Measurements from ENCODE around the gene MRPL37. TPM values are rescaled to one million over a fixed set of nuclear protein-coding genes. Genes with fewer than 3 reads are reported as not detected.
A peak's percentile ranks its signal among the peaks of the same experiment; 100 is the strongest.

Gene MRPL37
- total RNA-seq, 1 donor from 2014 or later = 60.4 TPM

DNA sequence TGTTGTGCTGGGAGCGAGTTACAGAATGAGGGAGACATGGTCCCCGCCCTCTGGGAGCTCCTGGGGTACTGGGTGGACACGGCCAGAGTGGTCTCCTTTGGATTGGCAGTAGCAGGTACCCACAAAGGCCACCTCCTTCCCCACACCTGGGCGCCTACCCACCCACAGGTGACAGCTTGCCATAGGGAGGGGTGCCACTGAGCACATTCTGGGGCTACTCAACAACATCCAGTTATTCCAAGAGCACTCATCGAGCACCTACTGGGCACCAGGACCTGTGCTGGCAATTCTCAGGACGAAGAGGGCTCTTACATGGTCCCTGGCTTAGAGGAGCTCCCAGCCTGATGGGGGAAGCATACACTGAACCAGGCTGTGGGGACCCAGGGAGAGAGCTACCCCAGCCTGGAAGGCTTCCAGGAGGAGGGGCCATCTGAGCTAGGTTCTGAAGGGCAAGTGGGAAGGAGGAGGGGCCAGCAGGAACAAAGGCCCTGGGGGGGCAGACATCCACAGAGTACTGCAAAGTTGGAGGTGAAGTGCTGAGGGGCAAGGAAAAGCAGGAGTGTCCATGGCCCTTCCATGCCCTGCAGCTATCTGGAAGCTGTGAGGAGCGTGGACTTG lies 22.0 kb downstream of the MRPL37 start:
- Histone ChIP-seq H3K79me2 (ENCODE audit: low read depth) (no peaks in the 10 kb centered on the region), H2AFZ (replicated peaks) (no peak overlapping the region), H3K4me2 (no peak overlapping the region), H3K27ac (no peak overlapping the region), H3K4me1 (no peaks in the 10 kb centered on the region), H3K4me3 (no peak overlapping the region), H4K20me1 (ENCODE audit: low read depth) (peaks cover 32% of the 10 kb centered on the region), H3K9me3 (ENCODE audit: low read depth) (no peaks in the 10 kb centered on the region), H3F3A (ENCODE audit: low read depth) (peaks cover 10% of the 10 kb centered on the region), H3K36me3 (no peaks in the 10 kb centered on the region), H3K9ac (no peak overlapping the region), H3K27me3 (no peaks in the 10 kb centered on the region)
- Mint-ChIP-seq H3K4me3 (no peak overlapping the region), H3K36me3 (peaks cover 33% of the 10 kb centered on the region), H3K4me1 (peaks cover 46% of the 10 kb centered on the region), H3K27ac (peak overlapping the region; percentile 51), H3K27me3 (ENCODE audit: insufficient read depth, low read depth) (peaks cover 5% of the 10 kb centered on the region), H3K9me3 (no peaks in the 10 kb centered on the region)
- no peak for DNase-seq (ENCODE audit: low spot score)
- no peak for TF ChIP-seq EZH2 (IDR thresholded peaks at IDR 0.05)

DNA sequence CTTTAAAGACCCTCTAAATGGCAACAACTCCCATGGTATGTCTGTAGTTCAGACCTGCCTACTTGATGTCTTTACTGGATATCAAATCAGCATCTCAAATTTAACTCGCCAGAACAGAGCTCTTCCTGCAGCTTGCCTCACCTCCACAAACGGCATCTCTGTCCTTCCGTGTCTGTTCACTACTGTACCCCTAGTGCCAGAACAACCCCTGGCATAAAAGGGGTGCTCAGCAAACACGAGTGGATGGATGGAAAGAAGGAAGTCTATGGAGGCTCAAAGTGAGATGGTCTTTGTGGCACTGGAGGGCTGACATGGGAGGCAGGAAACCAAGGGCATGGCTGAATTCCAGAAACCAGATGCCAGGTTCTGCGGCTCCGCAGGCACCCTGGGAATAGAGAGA lies 22.7 kb downstream of the MRPL37 start:
- Mint-ChIP-seq H3K4me3 (no peak overlapping the region), H3K9me3 (no peaks in the 10 kb centered on the region), H3K4me1 (peaks cover 52% of the 10 kb centered on the region), H3K36me3 (peaks cover 29% of the 10 kb centered on the region), H3K27ac (peak overlapping the region; percentile 10), H3K27me3 (ENCODE audit: insufficient read depth, low read depth) (peaks cover 5% of the 10 kb centered on the region)
- Histone ChIP-seq H3K4me3 (no peak overlapping the region), H3K9ac (no peak overlapping the region), H4K20me1 (ENCODE audit: low read depth) (peaks cover 36% of the 10 kb centered on the region), H3F3A (ENCODE audit: low read depth) (peaks cover 10% of the 10 kb centered on the region), H2AFZ (replicated peaks) (no peak overlapping the region), H3K79me2 (ENCODE audit: low read depth) (no peaks in the 10 kb centered on the region), H3K36me3 (no peaks in the 10 kb centered on the region), H3K9me3 (ENCODE audit: low read depth) (no peaks in the 10 kb centered on the region), H3K4me1 (no peaks in the 10 kb centered on the region), H3K27me3 (no peaks in the 10 kb centered on the region), H3K27ac (no peak overlapping the region), H3K4me2 (no peak overlapping the region)
- no peak for DNase-seq (ENCODE audit: low spot score)
- TF ChIP-seq EZH2 (IDR thresholded peaks at IDR 0.05) = no peak
- TF ChIP-seq, protein P1, sequence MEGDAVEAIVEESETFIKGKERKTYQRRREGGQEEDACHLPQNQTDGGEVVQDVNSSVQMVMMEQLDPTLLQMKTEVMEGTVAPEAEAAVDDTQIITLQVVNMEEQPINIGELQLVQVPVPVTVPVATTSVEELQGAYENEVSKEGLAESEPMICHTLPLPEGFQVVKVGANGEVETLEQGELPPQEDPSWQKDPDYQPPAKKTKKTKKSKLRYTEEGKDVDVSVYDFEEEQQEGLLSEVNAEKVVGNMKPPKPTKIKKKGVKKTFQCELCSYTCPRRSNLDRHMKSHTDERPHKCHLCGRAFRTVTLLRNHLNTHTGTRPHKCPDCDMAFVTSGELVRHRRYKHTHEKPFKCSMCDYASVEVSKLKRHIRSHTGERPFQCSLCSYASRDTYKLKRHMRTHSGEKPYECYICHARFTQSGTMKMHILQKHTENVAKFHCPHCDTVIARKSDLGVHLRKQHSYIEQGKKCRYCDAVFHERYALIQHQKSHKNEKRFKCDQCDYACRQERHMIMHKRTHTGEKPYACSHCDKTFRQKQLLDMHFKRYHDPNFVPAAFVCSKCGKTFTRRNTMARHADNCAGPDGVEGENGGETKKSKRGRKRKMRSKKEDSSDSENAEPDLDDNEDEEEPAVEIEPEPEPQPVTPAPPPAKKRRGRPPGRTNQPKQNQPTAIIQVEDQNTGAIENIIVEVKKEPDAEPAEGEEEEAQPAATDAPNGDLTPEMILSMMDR (IDR thresholded peaks at IDR 0.05) = no peak
- TF ChIP-seq EZH2phosphoT487 (IDR thresholded peaks at IDR 0.05) = no peak

DNA sequence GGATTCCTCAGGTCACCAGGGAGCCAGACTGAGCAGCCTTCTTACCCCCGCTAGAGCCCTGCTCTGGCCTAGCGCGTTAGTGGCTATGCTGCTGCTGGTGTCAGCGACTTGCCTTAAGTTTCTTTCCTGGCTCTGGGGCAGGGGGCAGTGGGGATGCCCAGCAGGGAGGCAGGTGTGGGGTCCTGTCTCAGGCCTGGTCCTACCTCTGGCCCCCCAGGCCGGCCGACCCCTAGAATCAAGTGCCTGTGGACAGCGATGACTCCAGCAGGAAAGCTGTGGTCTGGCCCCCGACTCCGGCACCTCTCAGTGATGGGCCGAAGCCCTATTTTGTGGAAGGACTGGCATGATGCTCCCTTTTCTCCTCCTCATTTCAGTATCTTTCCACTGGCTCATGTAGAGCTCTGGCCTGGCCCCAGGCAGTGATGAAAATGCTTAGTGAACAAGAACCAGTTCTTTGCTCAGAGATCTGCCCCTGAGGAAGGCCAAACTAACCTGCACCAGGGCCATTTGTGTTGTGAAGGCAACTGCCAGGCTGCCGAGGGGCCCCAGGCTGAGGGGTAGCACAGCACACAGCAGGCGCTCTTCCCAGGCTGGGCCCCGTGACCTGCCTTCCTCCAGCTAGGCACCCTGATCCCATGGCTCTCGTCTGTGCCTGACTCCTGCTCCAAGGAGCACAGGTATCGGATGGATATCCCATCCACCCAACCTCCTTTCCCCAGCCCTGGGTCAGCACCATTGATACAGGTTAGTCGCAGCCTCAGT lies 23.7 kb downstream of the MRPL37 start:
- Histone ChIP-seq H3K4me1 (peaks cover 7% of the 10 kb centered on the region), H3K4me3 (no peak overlapping the region), H3K4me2 (no peak overlapping the region), H3K36me3 (no peaks in the 10 kb centered on the region), H4K20me1 (ENCODE audit: low read depth) (peaks cover 44% of the 10 kb centered on the region), H3K79me2 (ENCODE audit: low read depth) (no peaks in the 10 kb centered on the region), H3K27ac (no peak overlapping the region), H3K9me3 (ENCODE audit: low read depth) (no peaks in the 10 kb centered on the region), H3K9ac (no peak overlapping the region), H2AFZ (replicated peaks) (no peak overlapping the region), H3F3A (ENCODE audit: low read depth) (peaks cover 8% of the 10 kb centered on the region), H3K27me3 (no peaks in the 10 kb centered on the region)
- Mint-ChIP-seq H3K9me3 (no peaks in the 10 kb centered on the region), H3K4me1 (peaks cover 56% of the 10 kb centered on the region), H3K27me3 (ENCODE audit: insufficient read depth, low read depth) (peaks cover 5% of the 10 kb centered on the region), H3K27ac (no peak overlapping the region), H3K4me3 (no peak overlapping the region), H3K36me3 (peaks cover 22% of the 10 kb centered on the region)
- DNase-seq (ENCODE audit: low spot score) = no peak
- TF ChIP-seq, protein P1 (IDR thresholded peaks at IDR 0.05) = no peak
- no peak for TF ChIP-seq EZH2 (IDR thresholded peaks at IDR 0.05)
- no peak for TF ChIP-seq EZH2phosphoT487 (IDR thresholded peaks at IDR 0.05)

DNA sequence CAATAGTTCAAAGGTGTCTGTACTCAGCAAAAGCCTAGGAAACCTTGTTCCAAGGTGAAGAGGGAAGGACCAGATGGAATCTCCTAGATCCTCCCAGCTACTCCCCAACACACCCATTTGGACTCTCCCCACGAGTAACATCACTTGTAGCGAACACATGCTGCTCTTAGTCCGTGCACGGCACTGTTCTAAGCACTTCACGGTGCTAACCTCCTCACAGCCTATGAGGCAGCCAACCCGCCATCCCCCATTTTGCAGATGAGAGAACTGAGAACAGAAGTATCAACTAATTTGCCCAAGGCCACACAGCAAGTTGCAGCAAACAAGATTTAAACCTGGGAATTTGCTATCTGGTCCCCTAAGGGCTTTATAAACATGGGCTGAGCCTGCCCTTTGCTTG lies 24.3 kb downstream of the MRPL37 start:
- Histone ChIP-seq H4K20me1 (ENCODE audit: low read depth) (peaks cover 42% of the 10 kb centered on the region), H3K79me2 (ENCODE audit: low read depth) (no peaks in the 10 kb centered on the region), H3K4me3 (no peak overlapping the region), H3K9me3 (ENCODE audit: low read depth) (no peaks in the 10 kb centered on the region), H3K36me3 (no peaks in the 10 kb centered on the region), H3K4me1 (peaks cover 7% of the 10 kb centered on the region), H3K27me3 (no peaks in the 10 kb centered on the region), H3K27ac (no peak overlapping the region), H3K4me2 (no peak overlapping the region), H2AFZ (replicated peaks) (no peak overlapping the region), H3F3A (ENCODE audit: low read depth) (peaks cover 4% of the 10 kb centered on the region), H3K9ac (no peak overlapping the region)
- peaks cover 5% of the 10 kb centered on the region for H3K27me3 Mint-ChIP-seq (ENCODE audit: insufficient read depth, low read depth)
- no peak for DNase-seq (ENCODE audit: low spot score)
- H3K36me3 Mint-ChIP-seq = peaks cover 23% of the 10 kb centered on the region
- TF ChIP-seq EZH2 (IDR thresholded peaks at IDR 0.05) (no peak), EZH2phosphoT487 (IDR thresholded peaks at IDR 0.05) (no peak)
- TF ChIP-seq, protein P1 (IDR thresholded peaks at IDR 0.05) = no peak
- H3K4me1 Mint-ChIP-seq = peaks cover 55% of the 10 kb centered on the region
- no peak overlapping the region for H3K4me3 Mint-ChIP-seq
- no peak overlapping the region for H3K27ac Mint-ChIP-seq
- no peaks in the 10 kb centered on the region for H3K9me3 Mint-ChIP-seq

Data from neural progenitor cell (in vitro differentiated cells).